H1 (cell line): ENCODE measurements around the gene IL18R1. TPM values are rescaled to one million over a fixed set of nuclear protein-coding genes. Genes with fewer than 3 reads are reported as not detected.

Source experiments
- BRCA1 ChIP-seq: IDR thresholded peaks from 2 replicates; pipeline ENCODE4 v1.6.1; 2012; ENCODE audit warnings: low read depth, low read length, improper control_type of control experiment
- EGR1 ChIP-seq: IDR thresholded peaks from 2 replicates; pipeline ENCODE4 v1.6.1; 2011; ENCODE audit warnings: low read depth, low read length, borderline replicate concordance
- GTF2F1 ChIP-seq: IDR thresholded peaks from 2 replicates; pipeline ENCODE4 v1.6.1; 2012; ENCODE audit warnings: low read depth, low read length, improper control_type of control experiment, borderline replicate concordance
- MAFK ChIP-seq: IDR thresholded peaks from 2 replicates; pipeline ENCODE4 v1.6.1; 2012; ENCODE audit warnings: low read depth, mild to moderate bottlenecking, improper control_type of control experiment, low read length
- RXRA ChIP-seq: IDR thresholded peaks from 2 replicates; pipeline ENCODE4 v1.6.1; 2011; ENCODE audit warnings: low read depth, mild to moderate bottlenecking, low read length, moderate library complexity; ENCODE audit not compliant: insufficient read depth
- SRF ChIP-seq: IDR thresholded peaks from 2 replicates; pipeline ENCODE4 v1.6.1; 2011; ENCODE audit warnings: mild to moderate bottlenecking, low read depth, low read length, moderate library complexity
- polyA plus RNA-seq, 7 experiments: library from polyadenylated mRNA; depleted of rRNA in 3 of 7; stranded (reverse) in 5 of 7; unstranded in 2 of 7; fragments of >200 nt in 5 of 7; fragments of 200-250 nt in 2 of 7; gene quantifications; 1 replicate in 5 of 7; 2 replicates in 1 of 7; 4 replicates in 1 of 7; pipeline versions ENCODE4 v1.2.1 to v1.2.3, GENCODE V29; 2011 to 2013; ENCODE audit warnings: missing spikeins in 2 of 7, mixed read lengths in 2 of 7
- total RNA-seq: library from RNA; stranded (reverse); fragmentation: NEBNext Ultra II Directional; extraction: Animal tissue kit (Norgen Biotek cat#: 25700); gene quantifications from 2 replicates; pipeline ENCODE4 v1.2.1, GENCODE V29; 2021

IL18R1 gene
- total and polyA plus RNA-seq, 2 of the 8 experiments (the other 6 are each of a cell fraction or from before 2014, with no cell fraction given): 0.54 TPM; not detected in 1

DNA sequence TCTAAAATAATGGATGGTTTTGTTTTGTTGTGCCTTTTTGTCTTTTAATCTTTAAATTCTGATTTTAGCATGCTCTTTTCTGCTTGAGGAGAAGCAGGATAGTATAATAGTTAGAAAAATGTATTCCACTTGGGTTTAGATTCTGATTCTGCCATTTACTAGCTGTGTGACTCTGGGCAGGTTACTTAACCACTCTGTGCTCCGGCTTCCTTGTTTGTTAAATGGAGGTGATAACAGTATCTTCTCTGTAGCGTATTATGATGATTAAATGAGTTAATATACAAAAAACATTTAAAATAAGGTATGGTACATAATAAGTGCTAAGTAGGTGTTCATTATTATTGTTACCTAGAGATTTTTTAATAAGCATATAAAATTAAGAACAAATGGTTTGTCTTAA is 40.4 kb downstream of the IL18R1 start (continued):
- no peak for TF ChIP-seq BRCA1
- TF ChIP-seq MAFK: no peak
- no peak for TF ChIP-seq SRF
- TF ChIP-seq EGR1: no peak
- TF ChIP-seq RXRA: no peak
- TF ChIP-seq GTF2F1: no peak
